ENCODE measurements around the gene CYTH3.

CYTH3 gene

GRCh38 chr7:6218329-6218728, 54.1 kb downstream of the CYTH3 start:
- no peak overlapping the region for H3K4me3 ChIP-seq (ENCODE audit: low read depth, low read length)
- ChIA-PET CTCF (interaction anchor here (1.5 kb wide), 1 partner anchor 58 kb away, joined by 4 read pairs; no protein-coding TSS in a partner anchor), POLR2A (no interaction called here)
- TF ChIP-seq CTCF (IDR thresholded peaks at IDR 0.05; ENCODE audit: insufficient read depth, low read length, missing control alignments): no peak
- DNase-seq (ENCODE audit: low read depth, low spot score): no peak

- no peak for DNase-seq (ENCODE audit: low read depth, low spot score)
- CTCF ChIA-PET: no interaction called here
- no peak for TF ChIP-seq CTCF (IDR thresholded peaks at IDR 0.05; ENCODE audit: insufficient read depth, low read length, missing control alignments)
- no peak overlapping the region for H3K4me3 ChIP-seq (ENCODE audit: low read depth, low read length)
- POLR2A ChIA-PET: no interaction called here
Measured at GRCh38 chr7:6212008-6212407, 60.4 kb downstream of the CYTH3 start.

- TF ChIP-seq CTCF (IDR thresholded peaks at IDR 0.05; ENCODE audit: insufficient read depth, low read length, missing control alignments): no peak
- ChIA-PET CTCF (interaction anchor here (0.5 kb wide), 1 partner anchor 8 kb away, joined by 4 read pairs; no protein-coding TSS in a partner anchor), POLR2A (no interaction called here)
- H3K4me3 ChIP-seq (ENCODE audit: low read depth, low read length): no peak overlapping the region
- DNase-seq (ENCODE audit: low read depth, low spot score): no peak
Measured at GRCh38 chr7:6210621-6211372, 61.6 kb downstream of the CYTH3 start.

GRCh38 chr7:6209340-6209739, 63.1 kb downstream of the CYTH3 start:
- CTCF ChIA-PET: interaction anchor here (1.6 kb wide), 1 partner anchor 22 kb away, joined by 3 read pairs; no protein-coding TSS in a partner anchor
- DNase-seq (ENCODE audit: low read depth, low spot score): no peak
- TF ChIP-seq CTCF (IDR thresholded peaks at IDR 0.05; ENCODE audit: insufficient read depth, low read length, missing control alignments): no peak
- POLR2A ChIA-PET: no interaction called here
- H3K4me3 ChIP-seq (ENCODE audit: low read depth, low read length): no peak overlapping the region

GRCh38 chr7:6208573-6209328, 63.7 kb downstream of the CYTH3 start:
- no peak for TF ChIP-seq CTCF (IDR thresholded peaks at IDR 0.05; ENCODE audit: insufficient read depth, low read length, missing control alignments)
- H3K4me3 ChIP-seq (ENCODE audit: low read depth, low read length): no peak overlapping the region
- CTCF ChIA-PET: interaction anchor here (1.0 to 1.6 kb wide), 2 partner anchors 21 to 114 kb away, joined by 3 to 4 read pairs; no protein-coding TSS in a partner anchor
- no peak for DNase-seq (ENCODE audit: low read depth, low spot score)
- POLR2A ChIA-PET: no interaction called here
